ENCODE data around the gene PDCD11.
"Not testable (repeated sequence)": the region's sequence is repeated elsewhere in the genome, so short reads cannot be mapped to it uniquely, and the experiment has no call there.

The PDCD11 gene, protein sequence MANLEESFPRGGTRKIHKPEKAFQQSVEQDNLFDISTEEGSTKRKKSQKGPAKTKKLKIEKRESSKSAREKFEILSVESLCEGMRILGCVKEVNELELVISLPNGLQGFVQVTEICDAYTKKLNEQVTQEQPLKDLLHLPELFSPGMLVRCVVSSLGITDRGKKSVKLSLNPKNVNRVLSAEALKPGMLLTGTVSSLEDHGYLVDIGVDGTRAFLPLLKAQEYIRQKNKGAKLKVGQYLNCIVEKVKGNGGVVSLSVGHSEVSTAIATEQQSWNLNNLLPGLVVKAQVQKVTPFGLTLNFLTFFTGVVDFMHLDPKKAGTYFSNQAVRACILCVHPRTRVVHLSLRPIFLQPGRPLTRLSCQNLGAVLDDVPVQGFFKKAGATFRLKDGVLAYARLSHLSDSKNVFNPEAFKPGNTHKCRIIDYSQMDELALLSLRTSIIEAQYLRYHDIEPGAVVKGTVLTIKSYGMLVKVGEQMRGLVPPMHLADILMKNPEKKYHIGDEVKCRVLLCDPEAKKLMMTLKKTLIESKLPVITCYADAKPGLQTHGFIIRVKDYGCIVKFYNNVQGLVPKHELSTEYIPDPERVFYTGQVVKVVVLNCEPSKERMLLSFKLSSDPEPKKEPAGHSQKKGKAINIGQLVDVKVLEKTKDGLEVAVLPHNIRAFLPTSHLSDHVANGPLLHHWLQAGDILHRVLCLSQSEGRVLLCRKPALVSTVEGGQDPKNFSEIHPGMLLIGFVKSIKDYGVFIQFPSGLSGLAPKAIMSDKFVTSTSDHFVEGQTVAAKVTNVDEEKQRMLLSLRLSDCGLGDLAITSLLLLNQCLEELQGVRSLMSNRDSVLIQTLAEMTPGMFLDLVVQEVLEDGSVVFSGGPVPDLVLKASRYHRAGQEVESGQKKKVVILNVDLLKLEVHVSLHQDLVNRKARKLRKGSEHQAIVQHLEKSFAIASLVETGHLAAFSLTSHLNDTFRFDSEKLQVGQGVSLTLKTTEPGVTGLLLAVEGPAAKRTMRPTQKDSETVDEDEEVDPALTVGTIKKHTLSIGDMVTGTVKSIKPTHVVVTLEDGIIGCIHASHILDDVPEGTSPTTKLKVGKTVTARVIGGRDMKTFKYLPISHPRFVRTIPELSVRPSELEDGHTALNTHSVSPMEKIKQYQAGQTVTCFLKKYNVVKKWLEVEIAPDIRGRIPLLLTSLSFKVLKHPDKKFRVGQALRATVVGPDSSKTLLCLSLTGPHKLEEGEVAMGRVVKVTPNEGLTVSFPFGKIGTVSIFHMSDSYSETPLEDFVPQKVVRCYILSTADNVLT (N-terminal part only)

DNA sequence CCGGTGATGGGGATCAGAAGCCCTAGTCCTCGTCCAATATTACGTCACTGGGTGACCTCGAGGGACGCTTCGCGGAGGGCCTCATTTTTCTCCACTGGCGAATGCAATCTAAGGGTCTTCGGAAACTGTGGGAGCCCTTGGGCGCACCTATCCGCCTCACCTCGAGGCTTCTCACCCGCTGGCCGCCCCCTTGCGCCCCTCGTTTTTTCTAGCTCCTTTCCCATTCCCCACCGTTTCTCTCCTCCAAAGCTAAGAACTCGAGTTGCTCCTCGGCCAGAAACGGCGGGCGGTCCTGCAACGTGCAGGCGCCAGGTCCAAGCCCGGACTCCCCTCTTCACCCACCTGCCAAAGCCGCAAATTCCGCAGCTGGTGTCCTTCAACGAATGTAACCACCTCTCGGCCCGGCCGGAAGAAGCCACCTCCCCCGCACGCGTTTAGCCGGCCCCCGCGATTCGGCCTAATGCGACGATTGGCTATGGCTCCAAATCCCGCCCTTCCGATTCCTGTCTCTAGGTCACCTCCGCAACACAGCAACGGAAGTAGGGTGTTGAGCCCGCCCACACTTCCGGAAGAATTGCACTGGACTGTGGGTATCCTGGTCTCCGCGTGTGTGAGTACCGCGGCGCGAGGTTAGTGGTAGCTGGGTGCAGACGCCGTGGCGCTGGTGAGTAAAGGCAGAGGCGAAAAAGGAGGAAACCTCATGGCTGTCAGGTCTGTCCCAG, at the start of gene PDCD11, which contains the start of gene ATP5MK:
TSS of gene PDCD11 (plus strand) at position 560 of the 722 bp plus-strand sequence. CDS start 1,801 bp downstream, outside the sequence.
TSS of gene ATP5MK (minus strand) at position 409 of the 722 bp plus-strand sequence. CDS start 4,018 bp downstream, outside the sequence.
- DNase-seq = peak; percentile 99 to 100 (median 100)

DNA sequence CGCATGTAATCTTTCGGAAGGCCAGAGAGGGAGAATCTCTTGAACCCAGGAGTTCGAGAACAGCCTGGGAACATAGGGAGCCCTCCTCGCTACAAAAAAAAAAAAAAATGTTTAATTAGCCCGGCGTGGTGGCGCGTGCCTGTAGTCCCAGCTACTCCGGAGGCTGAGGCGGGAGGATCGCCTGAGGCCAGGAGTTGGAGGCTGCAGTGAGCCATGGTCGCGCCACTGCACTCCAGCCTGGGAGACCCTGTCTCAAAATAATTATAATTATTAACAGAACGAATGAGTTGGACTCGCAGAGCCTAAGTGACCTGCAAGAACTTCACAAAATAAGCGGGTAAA, 46.3 kb upstream of the PDCD11 start:
- no peak for DNase-seq

DNA sequence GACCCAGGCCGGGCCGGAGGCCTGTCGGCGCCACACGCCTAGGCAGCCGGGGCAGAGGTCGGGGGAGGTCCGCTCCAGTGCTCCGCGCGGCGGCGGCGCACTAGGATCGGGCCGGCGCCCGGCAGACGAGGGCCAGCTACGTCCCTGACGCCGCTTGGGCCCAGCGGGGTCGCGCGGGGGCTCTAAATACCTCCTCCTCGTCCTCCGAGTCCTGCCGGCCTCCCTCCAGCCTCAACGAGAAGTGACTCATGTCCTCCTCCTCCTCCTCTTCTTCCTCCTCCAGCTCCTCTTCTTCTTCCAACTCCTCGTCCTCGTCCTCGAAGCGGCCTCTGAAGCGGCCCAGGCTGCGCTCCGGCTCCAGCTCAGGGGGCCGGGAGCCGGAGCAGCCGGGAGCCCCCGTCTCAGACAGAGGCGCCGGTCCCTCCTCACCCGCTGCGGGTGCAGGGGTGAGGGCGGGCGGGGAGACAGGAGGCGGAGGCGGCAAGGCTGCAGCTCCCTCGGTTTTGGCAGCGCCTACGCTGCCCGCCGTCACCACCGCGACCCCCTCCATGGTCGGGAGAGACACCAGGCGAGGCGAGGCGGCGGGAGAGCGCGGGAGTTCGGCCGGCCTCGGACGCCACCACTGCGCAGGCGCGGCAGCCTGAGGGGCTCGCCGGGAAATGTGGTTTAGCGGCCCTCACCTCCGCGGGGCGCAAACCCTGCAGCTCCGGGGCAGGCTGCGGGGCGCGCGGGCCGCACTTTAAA, 45.7 kb upstream of the PDCD11 start, which contains the start of gene PCGF6:
TSS of gene PCGF6 (minus strand) at position 624 of the 744 bp plus-strand sequence. CDS start at position 550, 74 bp downstream.
- DNase-seq = peak; percentile 79 to 91 (median 88)

DNA sequence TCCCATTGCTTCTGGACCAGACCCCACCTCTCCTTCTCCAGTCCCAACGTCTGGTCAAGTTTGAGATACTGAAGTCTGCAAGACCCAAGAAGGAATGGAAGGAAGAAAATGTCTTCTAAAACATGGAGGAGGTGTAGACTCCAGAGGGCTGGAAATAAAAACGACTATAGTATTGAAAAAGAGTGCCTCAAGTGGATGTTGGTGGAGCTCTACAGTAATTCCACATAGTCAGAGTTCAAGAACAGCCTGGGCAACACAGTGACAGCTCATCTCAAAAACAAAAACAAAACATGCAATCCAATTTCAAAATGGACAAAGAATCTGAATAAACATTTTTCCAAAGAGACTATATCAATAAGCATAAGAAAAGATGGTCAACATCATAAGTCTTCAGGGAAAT, 43.1 kb upstream of the PDCD11 start:
- no peak for DNase-seq

DNA sequence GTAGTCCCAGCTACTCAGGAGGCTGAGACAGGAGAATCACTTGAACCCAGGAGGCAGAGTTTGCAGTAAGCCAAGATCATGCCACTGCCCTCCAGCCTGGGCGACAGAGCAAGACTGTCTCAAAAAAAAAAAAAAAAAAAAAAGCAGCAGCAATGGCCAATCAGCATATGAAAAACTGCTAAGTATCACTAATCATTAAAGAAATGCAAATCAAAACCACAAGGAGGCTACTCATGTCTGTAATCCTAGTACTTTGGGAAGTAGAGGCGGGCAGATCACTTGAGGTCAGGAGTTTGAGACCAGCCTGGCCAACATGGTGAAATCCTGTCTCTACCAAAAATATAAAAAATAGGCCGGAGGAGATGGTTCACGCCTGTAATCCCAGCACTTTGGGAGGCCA, 41.9 kb upstream of the PDCD11 start:
- DNase-seq = not testable (repeated sequence)

DNA sequence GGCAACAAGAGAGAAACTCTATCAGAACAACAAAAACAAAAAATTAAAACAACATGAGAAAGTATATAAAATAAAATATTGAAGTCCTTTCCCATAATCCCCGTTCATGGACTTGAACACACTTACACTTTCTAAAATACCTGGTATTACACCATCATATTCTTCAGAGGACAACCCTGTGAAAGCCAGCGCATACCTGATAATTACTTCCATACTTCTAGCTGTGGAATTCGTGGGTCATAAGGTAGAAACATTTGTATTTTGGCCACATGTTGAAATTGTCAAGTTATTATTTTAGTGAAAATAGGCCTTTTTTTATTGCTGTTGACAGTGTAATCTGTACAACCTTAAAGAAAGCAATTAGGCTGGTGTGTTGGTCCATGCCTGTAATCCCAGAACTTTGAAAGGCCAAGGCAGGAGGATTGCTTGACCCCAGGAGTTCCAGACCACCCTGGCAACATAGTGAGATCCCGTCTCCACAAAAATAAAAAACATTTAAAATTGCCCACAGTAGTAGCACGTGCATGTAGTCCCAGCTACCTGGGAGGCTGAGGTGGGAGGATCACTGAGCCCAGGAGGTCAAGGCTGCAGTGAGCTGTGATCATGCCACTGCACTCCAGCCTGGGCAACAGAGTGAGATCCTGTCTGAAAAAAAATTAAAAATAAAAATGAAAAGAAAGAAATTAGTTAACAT, 40.4 kb upstream of the PDCD11 start:
- no peak for DNase-seq

DNA sequence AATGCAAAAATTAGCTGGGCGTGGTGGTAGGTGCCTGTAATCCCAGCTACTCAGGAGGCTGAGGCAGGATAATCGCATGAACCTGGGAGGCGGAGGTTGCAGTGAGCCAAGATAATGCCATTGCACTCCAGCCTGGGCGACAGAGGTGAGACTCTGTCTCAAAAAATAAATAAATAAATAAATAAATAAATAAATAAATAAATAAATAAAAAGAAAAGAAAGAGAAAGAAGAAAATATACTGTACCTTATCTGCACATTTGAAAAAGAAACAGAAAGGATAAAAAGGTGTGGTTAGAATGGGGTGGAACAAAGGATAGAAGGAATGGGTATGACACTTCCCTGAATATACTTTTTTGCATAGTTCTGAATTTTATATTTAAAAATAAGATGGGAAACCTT, 36.9 kb upstream of the PDCD11 start:
- not testable (repeated sequence) for DNase-seq

DNA sequence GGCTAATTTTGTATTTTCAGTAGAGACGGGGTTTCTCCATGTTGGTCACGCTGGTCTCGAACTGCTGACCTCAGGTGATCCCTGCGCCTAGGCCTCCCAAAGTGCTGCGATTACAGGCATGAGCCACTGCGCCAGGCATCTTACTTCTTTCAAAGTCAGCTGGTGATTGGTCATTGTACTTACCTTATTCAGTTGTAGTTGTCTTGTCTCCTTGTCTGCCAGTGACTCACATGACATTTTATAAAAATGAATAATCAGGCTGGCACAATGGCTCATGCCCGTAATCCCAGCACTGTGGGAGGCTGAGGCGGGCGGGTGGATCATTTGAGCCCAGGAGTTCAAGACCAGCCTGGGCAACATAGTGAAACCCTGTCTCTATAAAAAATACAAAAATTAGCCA, 35.6 kb upstream of the PDCD11 start:
- DNase-seq = peak in 1 of 3 donors; percentile 34

DNA sequence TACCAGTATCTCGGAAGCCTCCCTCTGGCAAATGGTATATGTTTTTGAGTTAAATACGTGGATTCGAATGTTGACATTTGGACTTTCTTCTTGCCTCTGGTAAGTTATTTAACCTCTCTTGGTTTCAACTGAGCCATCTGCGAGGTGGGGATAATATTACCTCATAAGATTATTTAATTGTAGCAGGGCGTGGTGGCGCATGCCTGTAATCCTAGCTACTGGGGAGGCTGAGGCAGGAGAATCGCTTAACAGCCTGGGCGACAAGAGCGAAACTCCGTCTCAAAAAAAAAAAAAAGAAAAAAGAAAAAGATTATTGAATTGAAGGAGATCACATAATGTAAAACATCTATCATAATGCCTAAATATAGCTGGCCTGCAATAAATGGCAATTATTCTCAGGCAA, 29.0 kb upstream of the PDCD11 start:
- DNase-seq = no peak

DNA sequence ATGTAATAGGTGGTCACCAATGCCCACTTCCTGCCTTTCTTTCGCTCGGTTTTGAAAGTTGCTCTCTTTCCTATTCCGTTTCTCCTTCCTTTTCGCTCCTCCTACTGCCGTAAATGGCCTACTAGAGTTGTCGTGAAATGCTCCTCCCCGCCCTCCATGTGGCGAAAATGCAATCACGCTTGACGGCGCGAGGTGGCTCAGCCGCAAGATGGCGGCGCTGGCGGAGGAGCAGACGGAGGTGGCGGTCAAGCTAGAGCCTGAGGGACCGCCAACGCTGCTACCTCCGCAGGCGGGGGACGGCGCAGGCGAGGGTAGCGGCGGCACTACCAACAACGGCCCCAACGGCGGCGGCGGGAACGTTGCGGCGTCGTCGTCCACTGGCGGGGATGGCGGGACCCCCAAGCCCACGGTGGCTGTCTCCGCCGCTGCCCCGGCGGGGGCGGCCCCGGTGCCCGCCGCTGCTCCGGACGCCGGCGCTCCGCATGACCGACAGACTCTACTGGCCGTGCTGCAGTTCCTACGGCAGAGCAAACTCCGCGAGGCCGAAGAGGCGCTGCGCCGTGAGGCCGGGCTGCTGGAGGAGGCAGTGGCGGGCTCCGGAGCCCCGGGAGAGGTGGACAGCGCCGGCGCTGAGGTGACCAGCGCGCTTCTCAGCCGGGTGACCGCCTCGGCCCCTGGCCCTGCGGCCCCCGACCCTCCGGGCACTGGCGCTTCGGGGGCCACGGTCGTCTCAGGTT, 28.5 kb upstream of the PDCD11 start, which contains the start of gene TAF5:
TSS of gene TAF5 (plus strand) at position 195 of the 737 bp plus-strand sequence. CDS start at position 209, 14 bp downstream.
- peak; percentile 95 to 97 (median 97) for DNase-seq

DNA sequence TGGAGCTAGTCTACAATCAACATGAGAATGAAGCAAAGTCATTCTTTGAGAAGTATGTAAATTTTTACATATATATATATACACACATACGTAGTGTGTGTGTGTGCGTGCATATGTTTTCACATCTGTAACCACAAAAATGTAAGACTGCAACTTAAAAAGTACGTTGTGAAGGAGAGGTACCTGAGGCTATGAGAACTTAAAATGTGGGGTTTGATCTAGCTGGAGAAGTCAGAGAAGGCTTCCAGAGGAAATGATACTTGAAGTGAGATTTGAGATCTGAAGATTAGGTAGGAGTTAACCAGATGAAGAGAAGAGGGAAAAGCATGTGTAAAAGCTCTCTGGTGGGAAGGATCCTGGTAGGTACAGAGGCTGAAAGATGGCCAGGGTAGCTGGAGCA, 22.9 kb upstream of the PDCD11 start:
- DNase-seq = no peak

DNA sequence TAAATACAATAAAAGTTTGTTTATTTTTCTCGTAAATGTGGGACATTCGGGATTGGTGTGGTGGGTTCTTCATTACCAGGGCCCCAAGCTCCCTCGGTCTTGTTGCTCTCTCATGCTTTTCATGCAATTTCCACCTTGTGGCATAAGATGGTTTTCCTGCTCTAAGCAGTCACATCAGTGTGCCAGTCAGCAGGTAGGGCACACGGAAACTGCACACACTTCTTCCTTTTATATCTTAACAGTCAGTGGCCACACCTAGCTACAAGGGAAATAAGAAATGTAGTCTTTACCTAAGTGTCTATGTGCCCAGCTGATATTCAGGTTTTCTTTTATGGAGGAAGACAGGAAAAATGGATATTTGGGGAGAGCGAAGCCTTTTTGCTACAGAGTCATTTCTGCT, 22.2 kb upstream of the PDCD11 start:
- DNase-seq = no peak

DNA sequence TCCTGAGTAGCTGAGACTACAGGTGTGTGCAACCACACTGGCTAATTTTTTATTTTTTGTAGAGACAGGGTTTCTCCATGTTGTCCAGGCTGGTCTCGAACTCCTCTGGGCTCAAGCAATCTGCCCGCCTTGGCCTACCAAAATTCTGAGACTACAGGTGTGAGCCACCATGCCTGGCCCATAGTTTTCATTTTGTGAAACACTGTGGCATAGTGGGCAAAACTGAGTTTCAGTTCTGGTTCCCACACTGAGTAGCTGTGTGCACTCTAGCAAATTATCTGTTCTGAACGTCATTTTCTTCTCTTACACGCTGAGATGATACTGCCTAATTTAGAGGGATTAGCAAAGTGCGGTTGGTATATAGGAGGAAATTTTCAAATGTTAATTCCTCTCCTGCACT, 13.7 kb upstream of the PDCD11 start:
- DNase-seq = no peak

DNA sequence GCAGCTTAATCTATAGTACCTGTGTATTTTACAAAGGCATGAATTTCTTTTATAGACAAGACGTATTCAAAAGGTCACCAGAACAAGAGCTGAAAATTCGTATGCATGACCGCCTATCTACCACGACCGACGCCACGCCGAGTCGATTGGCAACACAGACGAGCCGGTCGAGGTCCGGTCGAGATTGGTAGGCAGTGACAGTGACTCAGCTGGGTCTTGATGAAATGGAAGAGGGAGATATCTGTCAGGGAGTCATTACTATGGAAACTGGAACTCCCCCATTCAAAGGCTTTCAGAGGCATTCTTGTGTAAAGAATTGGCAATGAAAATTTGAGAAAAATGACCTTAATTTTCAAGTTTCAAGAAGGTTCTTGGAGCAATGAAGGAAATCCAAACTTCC, 2.2 kb upstream of the PDCD11 start:
- DNase-seq = peak; percentile 13 to 22 (median 20)

DNA sequence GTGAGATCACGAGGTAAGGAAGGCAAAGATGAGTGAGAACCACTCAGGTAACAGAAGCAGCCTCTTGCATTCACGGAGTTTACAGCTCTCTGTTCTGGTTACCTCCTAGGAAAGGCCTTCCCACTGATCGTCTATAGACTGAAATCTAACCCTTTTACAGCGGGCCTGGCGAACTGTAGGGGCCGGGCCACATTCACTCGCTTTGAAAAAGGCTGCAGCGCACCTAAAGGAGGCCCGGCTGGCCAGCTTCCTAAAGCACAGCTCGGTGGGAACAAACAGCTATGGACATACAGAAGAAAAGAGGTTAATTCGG, 716 bp upstream of the PDCD11 start:
- no peak for DNase-seq

DNA sequence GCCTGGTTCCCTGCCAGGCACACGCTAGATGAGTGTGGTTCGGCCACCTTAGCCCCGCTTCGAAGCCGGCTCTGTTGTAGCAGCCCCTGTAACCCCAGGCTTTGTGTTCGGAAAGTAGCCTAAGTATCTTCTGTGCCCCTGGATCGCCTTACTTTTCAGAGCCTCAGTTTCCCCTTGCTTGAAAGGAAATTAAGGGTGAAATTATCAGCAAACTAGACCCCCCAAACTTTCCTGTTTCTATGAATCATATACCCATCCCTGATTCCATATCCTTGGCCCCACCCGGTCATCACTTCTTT, 312 bp downstream of the PDCD11 start:
- peak in 1 of 3 donors; percentile 10 for DNase-seq

DNA sequence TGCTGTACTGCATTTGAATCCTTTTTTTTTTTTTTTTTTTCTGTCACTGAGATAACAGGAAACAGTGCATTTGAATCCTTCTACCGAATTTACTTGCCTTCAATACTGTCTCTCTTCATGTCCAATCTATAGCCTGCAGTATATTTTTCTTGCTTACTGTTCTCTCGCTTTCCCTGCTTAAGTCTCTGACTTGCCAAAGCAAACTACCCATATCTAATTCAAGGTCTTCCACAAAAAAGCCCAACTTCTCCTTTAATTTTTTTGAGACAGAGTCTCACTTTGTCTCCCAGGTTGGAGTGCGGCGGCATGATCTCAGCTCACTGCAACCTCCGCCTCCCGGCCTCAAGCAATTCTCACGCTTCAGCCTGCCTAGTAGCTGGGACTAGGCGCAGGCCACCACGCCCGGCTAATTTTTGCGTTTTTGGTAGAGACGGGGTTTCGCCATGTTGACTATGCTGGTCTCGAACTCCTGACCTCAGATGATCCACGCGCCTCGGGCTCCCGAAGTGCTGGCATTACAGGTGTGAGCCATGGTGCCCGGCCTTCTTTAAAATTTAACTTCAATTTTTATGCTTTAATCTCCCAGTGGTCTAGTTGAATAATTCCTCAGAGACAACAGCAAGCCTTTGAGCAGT, 882 bp downstream of the PDCD11 start:
- peak in 1 of 3 donors; percentile 4 for DNase-seq

DNA sequence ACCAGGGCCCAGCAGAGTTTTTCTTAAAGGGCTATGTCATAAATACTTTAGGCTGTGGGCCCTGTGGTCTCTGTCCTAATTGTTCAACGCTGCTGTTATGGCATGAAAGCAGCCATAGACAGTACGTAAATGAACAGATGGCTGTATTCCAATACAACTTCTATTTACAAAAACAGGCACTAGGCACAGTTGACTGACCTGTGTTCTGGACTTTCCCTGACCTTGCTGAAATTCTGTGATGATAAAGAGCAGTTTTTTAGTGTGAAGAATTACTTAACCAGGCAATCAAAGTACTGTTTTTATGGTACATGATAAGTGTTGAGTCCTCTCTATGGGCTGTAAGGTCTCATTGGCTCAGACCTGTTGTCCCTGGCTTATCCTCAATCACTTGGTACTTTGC, 17.1 kb downstream of the PDCD11 start:
- no peak for DNase-seq

DNA sequence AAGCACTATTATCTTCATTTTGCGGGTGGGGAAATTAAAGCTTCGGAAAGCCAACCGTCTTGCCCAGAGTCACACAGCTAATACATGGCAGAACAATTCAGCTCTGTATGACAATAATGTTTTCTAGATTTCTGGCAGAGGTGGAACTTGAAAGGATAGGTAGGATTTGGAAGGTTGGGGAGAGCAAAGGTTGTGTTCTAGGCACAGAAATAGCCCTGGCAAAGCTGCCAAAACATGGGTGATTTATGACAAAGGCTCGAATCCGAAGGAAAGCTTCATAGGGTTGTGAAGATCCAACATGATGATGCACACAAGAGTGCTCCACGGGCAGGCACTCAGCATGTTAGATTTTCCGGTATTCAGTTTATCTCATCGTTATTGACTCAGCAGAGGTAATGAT, 19.2 kb downstream of the PDCD11 start:
- DNase-seq = no peak
